Measurements from ENCODE around the gene PARVB. TPM values are rescaled to one million over a fixed set of nuclear protein-coding genes. Genes with fewer than 3 reads are reported as not detected.
"Not testable (repeated sequence)": the region's sequence is repeated elsewhere in the genome, so short reads cannot be mapped to it uniquely, and the experiment has no call there.

Gene PARVB
- total RNA-seq, 1 donor from 2014 or later, result 39.2 TPM

- intact Hi-C loops (cut with micrococcal nuclease), result loop anchor here (1.0 kb wide), 1 partner anchor 31 kb away; no protein-coding TSS in a partner anchor
Observed at GRCh38 chr22:43996170-43996980, 27.7 kb upstream of the PARVB start.

DNA sequence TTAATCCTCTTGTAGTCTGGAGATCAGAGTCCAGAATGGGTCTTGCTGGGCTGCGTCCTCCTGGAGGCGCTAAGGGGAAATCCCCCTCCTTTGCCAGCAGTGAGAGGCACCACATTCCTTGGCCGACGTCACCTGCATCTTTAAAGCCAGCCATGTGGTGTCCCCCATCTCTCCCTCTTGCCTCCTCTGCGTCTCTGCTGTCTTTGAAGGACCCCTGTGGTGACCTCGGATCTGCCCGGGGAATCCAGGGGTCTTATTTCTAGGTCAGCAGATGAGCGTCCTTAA, 27.2 kb upstream of the PARVB start:
- intact Hi-C loops (cut with micrococcal nuclease), result loop anchor here (1.0 kb wide), 1 partner anchor 30 kb away; no protein-coding TSS in a partner anchor

GRCh38 chr22:43998679-43999264, 25.3 kb upstream of the PARVB start:
- intact Hi-C loops (cut with micrococcal nuclease), result no loop called here

- intact Hi-C loops (cut with micrococcal nuclease), result no loop called here
Observed at GRCh38 chr22:43999378-43999777, 24.7 kb upstream of the PARVB start.

- intact Hi-C loops (cut with micrococcal nuclease), result no loop called here
Observed at GRCh38 chr22:44000123-44000522, 24.0 kb upstream of the PARVB start.

GRCh38 chr22:44001521-44001920, 22.6 kb upstream of the PARVB start:
- intact Hi-C loops (cut with micrococcal nuclease), result no loop called here

DNA sequence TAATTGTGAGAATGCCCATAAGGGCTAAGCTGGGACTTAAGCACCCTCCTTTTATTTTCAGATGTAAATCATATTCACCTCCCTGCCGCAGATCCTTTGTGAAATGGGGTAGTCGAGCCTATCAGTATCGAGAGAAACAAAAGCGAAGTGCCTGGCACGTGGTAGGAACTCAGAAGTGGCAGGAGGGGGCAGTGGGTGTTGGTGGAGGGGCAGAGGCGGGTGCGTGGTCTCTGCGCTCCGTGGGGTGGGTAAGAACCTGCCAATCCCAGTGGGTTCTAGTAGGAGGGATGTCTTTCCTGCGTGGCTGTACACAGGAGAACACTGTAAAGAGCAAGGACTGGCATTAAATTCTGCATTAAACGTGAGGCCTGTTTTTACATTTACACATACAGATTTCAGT, 21.8 kb upstream of the PARVB start:
- intact Hi-C loops (cut with micrococcal nuclease), result no loop called here

DNA sequence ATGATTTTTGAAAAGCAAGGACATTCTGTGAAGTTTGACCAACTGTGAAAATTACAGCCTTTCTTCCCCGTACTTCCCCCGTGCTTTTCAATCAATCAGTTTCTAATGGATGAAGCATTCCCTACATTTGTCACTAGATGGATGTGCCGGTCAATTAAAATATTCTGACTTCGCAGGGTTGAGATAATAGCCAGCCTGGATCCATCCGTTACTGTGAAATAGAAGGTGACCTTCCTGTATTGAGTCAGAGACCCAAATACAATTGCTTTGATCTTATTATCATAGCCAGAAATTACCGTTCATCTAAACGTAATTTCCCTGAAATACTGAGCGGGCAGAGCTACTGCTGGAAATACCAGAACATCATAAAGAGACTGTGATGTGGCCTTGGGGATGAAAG, 21.1 kb upstream of the PARVB start:
- intact Hi-C loops (cut with micrococcal nuclease), result no loop called here

GRCh38 chr22:44003405-44004103, 20.5 kb upstream of the PARVB start:
- intact Hi-C loops (cut with micrococcal nuclease), result no loop called here

- intact Hi-C loops (cut with micrococcal nuclease), result no loop called here
Observed at GRCh38 chr22:44004104-44004460, 20.0 kb upstream of the PARVB start.

GRCh38 chr22:44005524-44005923, 18.6 kb upstream of the PARVB start:
- intact Hi-C loops (cut with micrococcal nuclease), result no loop called here

DNA sequence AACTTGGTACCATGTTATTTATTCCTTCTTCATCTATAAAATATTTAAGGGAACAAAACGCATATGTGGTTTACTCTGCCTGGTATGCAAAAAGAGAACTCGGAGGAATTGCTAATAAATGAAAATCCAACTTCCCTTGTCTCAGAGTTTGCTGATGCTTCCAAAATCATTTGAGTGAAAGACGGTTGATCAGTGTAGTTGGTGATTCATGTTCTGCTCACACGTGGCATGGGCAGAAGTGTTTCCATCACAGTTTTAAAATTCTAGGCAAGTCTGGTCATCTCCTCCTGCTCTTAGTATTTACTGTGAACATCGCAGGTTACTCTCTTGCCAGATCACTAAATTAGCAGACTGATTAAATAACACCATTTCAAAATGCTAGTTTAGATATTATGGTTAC, 11.9 kb upstream of the PARVB start:
- intact Hi-C loops (cut with micrococcal nuclease), result no loop called here

- intact Hi-C loops (cut with micrococcal nuclease), result no loop called here
Observed at GRCh38 chr22:44012591-44012990, 11.5 kb upstream of the PARVB start.

DNA sequence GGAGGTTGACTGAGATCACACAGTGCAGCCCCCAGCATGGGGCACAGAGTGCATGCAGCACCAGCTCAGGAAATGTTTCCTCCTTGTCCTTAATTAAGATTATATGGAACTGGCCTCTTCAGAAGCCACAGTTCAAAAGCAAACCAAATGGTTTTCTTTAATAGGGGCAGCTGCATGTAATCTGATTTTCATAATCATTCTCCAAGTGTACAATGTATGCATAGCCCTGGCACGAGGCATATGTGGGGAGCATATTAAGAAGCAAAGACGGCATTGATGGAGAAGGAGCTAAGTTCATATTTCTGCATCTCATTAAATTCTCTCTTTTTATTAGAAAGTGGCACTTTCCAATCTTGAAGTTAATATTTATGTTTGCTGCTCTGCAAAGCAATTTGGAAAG, 9.9 kb upstream of the PARVB start:
- intact Hi-C loops (cut with micrococcal nuclease), result no loop called here

- intact Hi-C loops (cut with micrococcal nuclease), result not testable (repeated sequence)
Observed at GRCh38 chr22:44016586-44016985, 7.5 kb upstream of the PARVB start.

GRCh38 chr22:44018594-44018993, 5.5 kb upstream of the PARVB start:
- intact Hi-C loops (cut with micrococcal nuclease), result no loop called here

DNA sequence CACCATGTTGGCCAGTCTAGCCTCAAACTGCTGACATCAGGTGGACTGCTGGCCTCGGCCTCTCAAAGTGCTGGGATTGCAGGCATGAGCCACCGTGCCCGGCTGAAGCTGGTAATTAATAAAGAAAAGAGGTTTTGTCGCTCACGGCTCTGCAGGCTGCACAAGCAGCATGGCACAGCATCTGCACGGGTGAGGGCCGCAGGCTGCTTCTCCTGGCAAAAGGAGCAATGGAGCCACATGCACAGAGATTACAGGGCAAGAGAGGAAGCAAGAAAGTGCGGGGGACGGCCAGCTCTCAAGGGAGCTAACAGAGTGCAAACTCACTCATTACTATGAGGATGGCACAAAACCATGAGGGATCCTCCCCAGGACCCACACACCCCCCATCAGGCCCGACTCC, 4.7 kb upstream of the PARVB start:
- intact Hi-C loops (cut with micrococcal nuclease), result no loop called here

GRCh38 chr22:44019846-44020245, 4.3 kb upstream of the PARVB start:
- intact Hi-C loops (cut with micrococcal nuclease), result no loop called here

GRCh38 chr22:44020981-44021380, 3.1 kb upstream of the PARVB start:
- intact Hi-C loops (cut with micrococcal nuclease), result no loop called here

DNA sequence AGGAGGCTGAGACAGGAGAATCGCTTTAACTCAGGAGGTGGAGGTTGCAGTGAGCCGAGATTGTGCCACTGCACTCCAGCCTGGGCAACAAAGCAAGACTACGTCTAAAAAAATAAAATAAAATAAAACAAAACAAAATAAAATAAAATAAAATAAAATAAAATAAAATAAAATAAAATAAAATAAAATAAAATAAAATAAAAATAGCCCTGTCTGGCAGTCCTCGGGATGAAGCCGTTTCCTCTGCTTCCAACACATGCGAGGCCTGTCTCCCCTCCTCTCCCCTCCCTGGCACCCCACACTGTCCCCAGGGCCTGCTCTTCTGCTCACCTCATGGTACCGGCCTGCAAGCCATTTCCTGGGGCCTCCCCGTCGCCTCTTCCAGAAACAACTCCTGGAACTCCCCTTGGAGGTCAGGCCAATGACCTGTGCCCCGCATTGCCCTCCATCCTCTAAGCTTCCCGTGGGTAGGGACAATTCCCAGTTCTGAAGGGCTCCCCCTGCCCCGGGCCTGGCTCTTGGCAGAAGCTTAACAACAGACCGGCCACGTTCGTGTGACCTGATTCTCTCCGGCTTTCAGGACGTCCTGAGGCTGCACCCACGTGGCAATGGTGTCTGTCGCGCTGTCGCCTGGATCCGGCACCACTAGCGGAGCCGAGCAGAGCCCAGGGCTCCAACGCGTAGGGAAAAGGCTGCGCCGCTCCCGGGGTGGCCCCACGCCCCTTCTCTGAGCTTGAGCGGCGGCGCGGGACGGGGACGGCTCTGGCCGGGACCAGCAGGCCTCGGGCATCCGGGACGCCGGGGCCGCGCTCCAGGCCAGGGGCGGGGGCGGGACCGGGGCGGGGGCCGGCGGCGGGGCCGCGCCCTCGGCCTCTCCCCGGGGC, 456 bp upstream of the PARVB start:
- intact Hi-C loops (cut with micrococcal nuclease), result loop anchor here (1.0 to 2.0 kb wide), 2 partner anchors 67 to 211 kb away; partner anchors contain the start of gene EFCAB6
